Adrenal gland (tissue), 12 donors: Measurements from ENCODE around the gene RNF223. TPM values are rescaled to one million over a fixed set of nuclear protein-coding genes. Genes with fewer than 3 reads are reported as not detected.

Experiments used
- DNase-seq, 7 donors: peaks; one replicate each; pipeline ENCODE4 v3.0.0-alpha.2; 2019 to 2020
- H3K27ac ChIP-seq, 5 donors: fragments of 200-600 bp; sonication (generic) in 4 of 5; 1 replicate in 3 of 5; 2 replicates in 2 of 5; pipeline versions ENCODE4 v1.5.1 to v1.8.0; 2016 to 2020; ENCODE audit warnings: mild to moderate bottlenecking in 1 of 5
- H3K27me3 ChIP-seq: fragments of 200-600 bp; 2 replicates; pipeline ENCODE4 v1.8.0; 2021
- H3K36me3 ChIP-seq, 2 donors: fragments of 200-600 bp; replicated peaks in 1 of 2; 1 replicate in 1 of 2; 2 replicates in 1 of 2; pipeline versions ENCODE4 v1.5.1 to v1.8.0; 2018 to 2022
- H3K4me1 ChIP-seq, 2 donors: fragments of 200-600 bp; replicated peaks in 1 of 2; 1 replicate in 1 of 2; 2 replicates in 1 of 2; pipeline versions ENCODE4 v1.5.1 to v1.8.0; 2018 to 2021
- H3K4me3 ChIP-seq, 4 donors: fragments of 200-600 bp; sonication (generic) in 3 of 4; one replicate each; pipeline ENCODE4 v1.5.1; 2016 to 2018
- H3K9me3 ChIP-seq, 3 donors: fragments of 200-600 bp; sonication (generic) in 1 of 3; replicated peaks in 1 of 3; 1 replicate in 2 of 3; 2 replicates in 1 of 3; pipeline versions ENCODE4 v1.5.1 to v1.8.0; 2016 to 2021
- CTCF ChIP-seq, 6 experiments: fragments of 450-650 bp in 4 of 6; fragments of 200-600 bp in 2 of 6; sonication (generic) in 1 of 6; IDR thresholded peaks; 1 replicate in 5 of 6; 2 replicates in 1 of 6; pipeline versions ENCODE4 v1.5.1 to v1.8.0; 2016 to 2021; ENCODE audit warnings: antibody characterized with exemption in 6 of 6, mild to moderate bottlenecking in 2 of 6, moderate library complexity in 1 of 6
- POLR2A ChIP-seq, 2 donors: fragments of 450-650 bp; IDR thresholded peaks; one replicate each; pipeline ENCODE4 v1.6.1; 2017; ENCODE audit warnings: antibody characterized with exemption in 2 of 2, mild to moderate bottlenecking in 2 of 2, moderate library complexity in 1 of 2
- WGBS, 4 donors: extraction: QIAGEN DNeasy Blood & Tissue Kit in 2 of 4; methylation state at CpG; one replicate each; pipeline versions ENCODE4 v1.1.5 to v1.1.7; 2013 to 2017; 5-methylcytosine and 5-hydroxymethylcytosine counted together
- intact Hi-C, 2 donors: fragments of 100-400 bp; cut with DNase I; formaldehyde crosslinking; loops; one replicate each; pipeline versions ENCODE4 v1.14.1 to v1.15.0; 2022 to 2023
- polyA plus RNA-seq, 3 donors: library from polyadenylated mRNA; stranded (reverse); fragments of 200-250 nt in 2 of 3; fragments of 350-450 nt in 1 of 3; fragmentation: Illumina TruSeq in 1 of 3; extraction: RNeasy Lipid Tissue Mini Kit (QIAGEN cat#74804) in 1 of 3; gene quantifications; one replicate each; pipeline ENCODE4 v1.2.3, GENCODE V29; 2013 to 2014
- total RNA-seq, 9 donors: library from RNA; depleted of rRNA in 4 of 9; stranded (reverse); fragments of >200 nt in 4 of 9; fragments of 120-200 nt in 1 of 9; fragmentation: NEBNext Ultra II Directional in 1 of 9; extraction: Animal tissue kit (Norgen Biotek cat#: 25700) in 1 of 9; gene quantifications; one replicate each; pipeline versions ENCODE4 v1.1.0 to v1.2.4, GENCODE V29; 2013 to 2023
- donor health status: healthy with polysubstance abuse.
- donor health status: Bipolar disorder and iron deficiency.
- donor health status: DM: yes; HTN: yes; CAD: no.
- donor health status: DM: no; HTN: no; CAD: no.
- donor health status: DM: no; HTN: no; CAD: no.
- donor health status: DM: yes; HTN: yes; CAD: no.

The RNF223 gene
- total and polyA plus RNA-seq, 12 donors, result 0.03 TPM; not detected in 11

- Histone ChIP-seq H3K27ac (no peak overlapping the region), H3K9me3 (no peaks in the 10 kb centered on the region), H3K4me3 (no peak overlapping the region), H3K27me3 (no peaks in the 10 kb centered on the region), H3K36me3 (no peaks in the 10 kb centered on the region), H3K4me1 (no peaks in the 10 kb centered on the region)
- no peak for DNase-seq
- no peak for TF ChIP-seq CTCF (IDR thresholded peaks at IDR 0.05)
- TF ChIP-seq POLR2A (IDR thresholded peaks at IDR 0.05), result no peak
- intact Hi-C loops, result no loop called here
- WGBS, 4 donors, result 91 to 100% (median 92%) methylated on average over 3 to 26 of the region's 26 CpGs
Observed at GRCh38 chr1:1046767-1047166, 27.3 kb downstream of the RNF223 start.

GRCh38 chr1:1046243-1046642 is 27.9 kb downstream of the RNF223 start:
- H3K27me3 ChIP-seq, result no peaks in the 10 kb centered on the region
- no peaks in the 10 kb centered on the region for H3K9me3 ChIP-seq
- no peak overlapping the region for H3K4me3 ChIP-seq
- no peaks in the 10 kb centered on the region for H3K36me3 ChIP-seq
- TF ChIP-seq CTCF (IDR thresholded peaks at IDR 0.05), result no peak
- TF ChIP-seq POLR2A (IDR thresholded peaks at IDR 0.05), result no peak
- no peaks in the 10 kb centered on the region for H3K4me1 ChIP-seq
- DNase-seq, result no peak
- 94 to 97% (median 95%) methylated on average over 11 to 20 of the region's 20 CpGs for WGBS, 4 donors
- intact Hi-C loops, result no loop called here
- H3K27ac ChIP-seq, result no peak overlapping the region

GRCh38 chr1:1045129-1045528 is 29.0 kb downstream of the RNF223 start:
- DNase-seq, result no peak
- H3K27me3 ChIP-seq, result no peaks in the 10 kb centered on the region
- H3K9me3 ChIP-seq, result no peaks in the 10 kb centered on the region
- peaks cover 5% of the 10 kb centered on the region in 2 donors for H3K4me1 ChIP-seq
- no peak for TF ChIP-seq CTCF (IDR thresholded peaks at IDR 0.05)
- no peak for TF ChIP-seq POLR2A (IDR thresholded peaks at IDR 0.05)
- WGBS, 4 donors, result 92 to 98% (median 95%) methylated on average over 13 to 23 of the region's 23 CpGs
- no peaks in the 10 kb centered on the region for H3K36me3 ChIP-seq
- no peak overlapping the region for H3K4me3 ChIP-seq
- H3K27ac ChIP-seq, result no peak overlapping the region
- intact Hi-C loops, result no loop called here

- no peaks in the 10 kb centered on the region for H3K36me3 ChIP-seq
- 89 to 96% (median 94%) methylated on average over 25 to 34 of the region's 34 CpGs for WGBS, 4 donors
- intact Hi-C loops, result no loop called here
Observed at GRCh38 chr1:1044455-1045078, 29.5 kb downstream of the RNF223 start.

More at GRCh38 chr1:1044455-1045078, 29.5 kb downstream of the RNF223 start:
- Histone ChIP-seq H3K27ac (no peak overlapping the region), H3K9me3 (no peaks in the 10 kb centered on the region), H3K4me3 (no peak overlapping the region), H3K27me3 (peaks cover 3% of the 10 kb centered on the region), H3K4me1 (peaks cover 8 to 10% of the 10 kb centered on the region in 2 donors)
- TF ChIP-seq CTCF (IDR thresholded peaks at IDR 0.05) (no peak), POLR2A (IDR thresholded peaks at IDR 0.05) (no peak)
- no peak for DNase-seq
